Esophagus muscularis mucosa (tissue), 4 donors: ENCODE results near the gene CEP68. TPM values are rescaled to one million over a fixed set of nuclear protein-coding genes. Genes with fewer than 3 reads are reported as not detected.

ENCODE experiments used
- DNase-seq: peaks from one replicate; pipeline ENCODE4 v3.0.0-alpha.2; 2017; ENCODE audit errors: extremely low spot score
- H3K27ac ChIP-seq, 4 donors: fragments of 200-600 bp; sonication (generic); replicated peaks in 1 of 4; 1 replicate in 3 of 4; 2 replicates in 1 of 4; pipeline ENCODE4 v1.5.1; 2016 to 2019; ENCODE audit warnings: mild to moderate bottlenecking in 1 of 4
- H3K27me3 ChIP-seq, 4 donors: fragments of 200-600 bp; sonication (generic); one replicate each; pipeline versions ENCODE4 v1.5.1 to v1.6.0; 2016 to 2019
- H3K36me3 ChIP-seq, 4 donors: fragments of 200-600 bp; sonication (generic); one replicate each; pipeline ENCODE4 v1.5.1; 2016 to 2019
- H3K4me1 ChIP-seq, 4 donors: fragments of 200-600 bp; sonication (generic); one replicate each; pipeline ENCODE4 v1.5.1; 2016 to 2019
- H3K4me3 ChIP-seq, 4 donors: fragments of 200-600 bp; sonication (generic); 1 replicate in 2 of 4; 2 replicates in 2 of 4; pipeline ENCODE4 v1.5.1; 2016 to 2019; ENCODE audit warnings: mild to moderate bottlenecking in 4 of 4, moderate library complexity in 1 of 4
- H3K9me3 ChIP-seq, 4 donors: fragments of 200-600 bp; sonication (generic); 1 replicate in 3 of 4; 2 replicates in 1 of 4; pipeline ENCODE4 v1.5.1; 2016 to 2019
- EP300 ChIP-seq: sonication (generic); formaldehyde crosslinking; IDR thresholded peaks from one replicate; pipeline ENCODE4 v1.6.1; 2017; ENCODE audit warnings: antibody characterized with exemption
- POLR2A ChIP-seq: fragments of 450-650 bp; IDR thresholded peaks from one replicate; pipeline ENCODE4 v1.6.1; 2017; ENCODE audit warnings: antibody characterized with exemption, moderate library complexity, mild to moderate bottlenecking, low read depth
- POLR2AphosphoS5 ChIP-seq, 2 donors: sonication (generic); formaldehyde crosslinking; IDR thresholded peaks; one replicate each; pipeline ENCODE4 v1.6.1; 2017; ENCODE audit warnings: antibody characterized with exemption in 2 of 2
- WGBS: methylation state at CpG from one replicate; pipeline ENCODE4 v1.1.5; 2018; 5-methylcytosine and 5-hydroxymethylcytosine counted together
- intact Hi-C: fragments of 100-400 bp; cut with DNase I; formaldehyde crosslinking; loops from one replicate; pipeline ENCODE4 v1.15.1; 2023
- total RNA-seq, 4 donors: library from RNA; depleted of rRNA; stranded (reverse); fragments of >200 nt; gene quantifications; one replicate each; pipeline versions ENCODE4 v1.1.0 to v1.2.1, GENCODE V29; 2016
- TF ChIP-seq, protein P1 (sequence below), 3 experiments: fragments of 200-600 bp in 2 of 3; fragments of 450-650 bp in 1 of 3; sonication (generic) in 2 of 3; IDR thresholded peaks; one replicate each; pipeline ENCODE4 v1.5.1; 2017 to 2019; ENCODE audit warnings: antibody characterized with exemption in 3 of 3, mild to moderate bottlenecking in 2 of 3, moderate library complexity in 1 of 3

Gene CEP68
- total RNA-seq, 4 donors from 2014 or later: 21.6 to 39.3 (median 28.6) TPM

DNA sequence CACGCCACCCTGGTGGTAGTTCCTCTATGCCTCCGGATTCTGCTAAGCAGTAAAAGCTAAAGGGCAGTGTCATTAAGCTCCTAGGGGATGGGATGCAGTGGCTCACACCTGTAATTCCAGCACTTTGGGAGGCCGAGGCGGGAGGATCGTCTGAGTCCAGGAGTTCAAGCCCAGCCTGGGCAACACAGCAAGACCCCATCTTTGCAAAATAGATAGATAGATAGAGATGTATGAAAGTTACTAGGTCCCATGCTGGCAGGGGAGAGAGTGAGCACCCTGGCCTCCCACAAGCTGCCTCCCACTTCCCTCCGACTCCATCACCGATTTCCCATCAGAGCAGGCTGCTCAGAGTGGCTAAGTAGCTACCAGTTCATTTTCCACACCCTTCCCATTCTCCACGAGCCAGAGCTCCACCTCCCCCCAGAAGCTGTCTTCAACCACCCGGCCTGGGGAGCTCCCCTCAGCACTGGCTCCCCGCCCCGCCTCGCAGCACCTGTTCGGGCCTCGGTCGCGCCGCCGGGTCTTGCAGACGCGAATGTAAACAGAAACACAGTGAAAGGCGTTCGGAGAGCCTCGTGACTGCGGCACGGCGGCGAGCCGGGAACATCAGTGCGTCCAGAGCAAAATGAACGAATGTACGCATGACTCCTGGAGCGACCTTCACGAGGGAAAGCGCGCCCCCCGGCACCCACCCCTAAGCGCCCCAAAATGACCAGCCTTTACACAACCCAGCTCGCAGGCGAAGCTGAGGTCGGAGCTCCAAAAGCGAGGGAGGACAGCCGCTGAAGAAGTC, 598 bp upstream of the CEP68 start:
- Histone ChIP-seq H3K27ac (peak overlapping the region; percentile 85 to 97 (median 93)), H3K9me3 (no peaks in the 10 kb centered on the region), H3K4me3 (peak overlapping the region; percentile 83 to 94 (median 88)), H3K36me3 (no peaks in the 10 kb centered on the region), H3K4me1 (peaks cover 41 to 46% (median 44%) of the 10 kb centered on the region in 4 donors), H3K27me3 (no peaks in the 10 kb centered on the region)
- DNase-seq: no peak
- intact Hi-C loops: loop anchor here (5.0 kb wide), 1 partner anchor 77 kb away; the partner anchor contains the start of gene RAB1A
- 36% methylated on average over 12 of the region's 42 CpGs for WGBS
- TF ChIP-seq EP300: no peak
- no peak for TF ChIP-seq POLR2A
- TF ChIP-seq, protein P1, sequence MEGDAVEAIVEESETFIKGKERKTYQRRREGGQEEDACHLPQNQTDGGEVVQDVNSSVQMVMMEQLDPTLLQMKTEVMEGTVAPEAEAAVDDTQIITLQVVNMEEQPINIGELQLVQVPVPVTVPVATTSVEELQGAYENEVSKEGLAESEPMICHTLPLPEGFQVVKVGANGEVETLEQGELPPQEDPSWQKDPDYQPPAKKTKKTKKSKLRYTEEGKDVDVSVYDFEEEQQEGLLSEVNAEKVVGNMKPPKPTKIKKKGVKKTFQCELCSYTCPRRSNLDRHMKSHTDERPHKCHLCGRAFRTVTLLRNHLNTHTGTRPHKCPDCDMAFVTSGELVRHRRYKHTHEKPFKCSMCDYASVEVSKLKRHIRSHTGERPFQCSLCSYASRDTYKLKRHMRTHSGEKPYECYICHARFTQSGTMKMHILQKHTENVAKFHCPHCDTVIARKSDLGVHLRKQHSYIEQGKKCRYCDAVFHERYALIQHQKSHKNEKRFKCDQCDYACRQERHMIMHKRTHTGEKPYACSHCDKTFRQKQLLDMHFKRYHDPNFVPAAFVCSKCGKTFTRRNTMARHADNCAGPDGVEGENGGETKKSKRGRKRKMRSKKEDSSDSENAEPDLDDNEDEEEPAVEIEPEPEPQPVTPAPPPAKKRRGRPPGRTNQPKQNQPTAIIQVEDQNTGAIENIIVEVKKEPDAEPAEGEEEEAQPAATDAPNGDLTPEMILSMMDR (IDR thresholded peaks at IDR 0.05): no peak
- no peak for TF ChIP-seq POLR2AphosphoS5 (IDR thresholded peaks at IDR 0.05)

DNA sequence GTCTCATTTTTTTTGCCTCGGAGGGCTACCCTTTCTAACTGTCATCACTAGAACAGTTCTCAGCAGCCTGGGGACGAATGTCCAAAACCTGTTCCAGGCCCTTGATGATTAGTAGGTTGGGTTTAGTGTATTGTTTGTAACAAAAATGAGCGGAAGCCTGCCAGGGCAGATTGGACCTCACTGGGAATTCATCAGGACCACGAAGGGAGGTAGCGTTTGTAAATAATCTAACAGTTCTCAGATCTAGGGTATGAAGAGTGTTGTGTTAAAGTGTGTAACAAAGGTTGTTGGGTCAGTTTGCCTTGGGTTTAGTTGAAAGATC, 799 bp downstream of the CEP68 start:
- H3K4me1 ChIP-seq: peaks cover 53 to 60% (median 58%) of the 10 kb centered on the region in 4 donors

DNA sequence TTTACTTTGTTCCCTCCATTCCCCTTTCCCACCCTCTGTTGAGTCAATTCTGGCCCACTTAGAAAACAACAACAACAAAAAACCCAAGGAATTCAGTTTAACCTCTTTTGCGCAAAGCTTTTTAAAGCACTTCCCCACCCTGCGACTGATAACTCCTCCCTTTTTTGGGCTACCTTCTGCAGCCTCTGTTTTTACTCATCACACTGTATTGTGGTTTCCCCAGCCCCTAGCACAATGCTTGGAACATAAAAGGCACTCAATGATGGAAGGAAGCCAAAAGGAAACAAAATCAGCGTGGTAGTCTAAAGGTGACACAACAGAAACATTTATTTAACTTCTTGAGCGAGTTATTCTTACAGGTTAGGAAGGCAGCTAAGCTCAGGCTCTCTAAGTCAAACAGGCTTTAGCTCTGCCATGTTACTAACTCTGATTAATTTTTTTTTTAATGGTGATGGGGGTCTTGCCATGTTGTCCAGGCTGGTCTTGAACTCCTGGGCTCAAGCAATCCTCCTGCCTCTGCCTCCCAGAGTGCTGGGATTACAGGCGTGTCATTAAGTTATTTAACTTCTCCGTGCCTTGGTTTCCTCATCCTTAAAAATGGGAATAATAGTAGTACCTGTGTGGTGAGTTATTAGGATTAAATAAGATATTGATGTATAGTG, 1.3 kb downstream of the CEP68 start:
- peaks cover 58 to 65% (median 63%) of the 10 kb centered on the region in 4 donors for H3K4me1 ChIP-seq
- peak overlapping the region; percentile 85 to 97 (median 93) for H3K27ac ChIP-seq
- no peak for TF ChIP-seq POLR2A
- TF ChIP-seq POLR2AphosphoS5 (IDR thresholded peaks at IDR 0.05): peak in 1 of 2 donors; percentile 26
- intact Hi-C loops: loop anchor here (5.0 kb wide), 1 partner anchor 75 kb away; the partner anchor contains the start of gene RAB1A
- peak overlapping the region; percentile 83 to 94 (median 88) for H3K4me3 ChIP-seq
- H3K27me3 ChIP-seq: no peaks in the 10 kb centered on the region
- DNase-seq: no peak
- no peaks in the 10 kb centered on the region for H3K36me3 ChIP-seq
- no peaks in the 10 kb centered on the region for H3K9me3 ChIP-seq
- 58% methylated on average over 6 of the region's 6 CpGs for WGBS

More for the DNA sequence above, 799 bp downstream of the CEP68 start:
- WGBS: 7% methylated on average over 4 of the region's 5 CpGs
- intact Hi-C loops: loop anchor here (5.0 kb wide), 1 partner anchor 75 kb away; the partner anchor contains the start of gene RAB1A
- Histone ChIP-seq H3K9me3 (no peaks in the 10 kb centered on the region), H3K27me3 (no peaks in the 10 kb centered on the region), H3K27ac (peak overlapping the region; percentile 85 to 97 (median 93)), H3K4me3 (peak overlapping the region; percentile 83 to 94 (median 88)), H3K36me3 (no peaks in the 10 kb centered on the region)
- TF ChIP-seq, protein P1 (IDR thresholded peaks at IDR 0.05): no peak
- TF ChIP-seq EP300 (no peak), POLR2A (no peak), POLR2AphosphoS5 (IDR thresholded peaks at IDR 0.05) (no peak)
- no peak for DNase-seq

DNA sequence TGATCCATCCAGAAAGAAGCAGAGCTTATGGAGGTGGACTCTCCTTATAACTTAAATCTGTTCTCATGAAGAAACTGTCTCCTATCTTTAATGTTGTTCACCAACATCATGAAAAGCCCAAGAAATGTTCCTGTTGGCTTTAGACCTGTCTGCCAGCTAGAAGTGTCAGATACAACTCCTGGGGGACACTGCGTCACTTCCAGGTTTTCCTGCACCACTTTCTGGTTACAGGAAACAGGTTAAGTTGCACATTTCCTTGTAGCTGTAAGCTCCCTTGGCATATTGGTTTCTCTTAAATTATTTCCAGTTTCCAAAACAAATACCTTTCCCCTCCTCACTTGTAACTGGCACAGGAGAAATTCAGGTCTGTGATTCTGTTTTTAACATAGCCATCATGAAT, 2.9 kb downstream of the CEP68 start:
- no peak overlapping the region for H3K4me3 ChIP-seq
- intact Hi-C loops: loop anchor here (5.0 kb wide), 1 partner anchor 73 kb away; the partner anchor contains the start of gene RAB1A
- peak; percentile 43 to 53 for TF ChIP-seq POLR2AphosphoS5 (IDR thresholded peaks at IDR 0.05)
- no peak for TF ChIP-seq POLR2A
- DNase-seq: no peak
- no peaks in the 10 kb centered on the region for H3K27me3 ChIP-seq
- WGBS: 94% methylated on average over 1 of the region's 1 CpG
- no peaks in the 10 kb centered on the region for H3K36me3 ChIP-seq
- no peaks in the 10 kb centered on the region for H3K9me3 ChIP-seq
- H3K4me1 ChIP-seq: peaks cover 74 to 81% (median 78%) of the 10 kb centered on the region in 4 donors
- H3K27ac ChIP-seq: peak overlapping the region; percentile 34 to 94 (median 69)

DNA sequence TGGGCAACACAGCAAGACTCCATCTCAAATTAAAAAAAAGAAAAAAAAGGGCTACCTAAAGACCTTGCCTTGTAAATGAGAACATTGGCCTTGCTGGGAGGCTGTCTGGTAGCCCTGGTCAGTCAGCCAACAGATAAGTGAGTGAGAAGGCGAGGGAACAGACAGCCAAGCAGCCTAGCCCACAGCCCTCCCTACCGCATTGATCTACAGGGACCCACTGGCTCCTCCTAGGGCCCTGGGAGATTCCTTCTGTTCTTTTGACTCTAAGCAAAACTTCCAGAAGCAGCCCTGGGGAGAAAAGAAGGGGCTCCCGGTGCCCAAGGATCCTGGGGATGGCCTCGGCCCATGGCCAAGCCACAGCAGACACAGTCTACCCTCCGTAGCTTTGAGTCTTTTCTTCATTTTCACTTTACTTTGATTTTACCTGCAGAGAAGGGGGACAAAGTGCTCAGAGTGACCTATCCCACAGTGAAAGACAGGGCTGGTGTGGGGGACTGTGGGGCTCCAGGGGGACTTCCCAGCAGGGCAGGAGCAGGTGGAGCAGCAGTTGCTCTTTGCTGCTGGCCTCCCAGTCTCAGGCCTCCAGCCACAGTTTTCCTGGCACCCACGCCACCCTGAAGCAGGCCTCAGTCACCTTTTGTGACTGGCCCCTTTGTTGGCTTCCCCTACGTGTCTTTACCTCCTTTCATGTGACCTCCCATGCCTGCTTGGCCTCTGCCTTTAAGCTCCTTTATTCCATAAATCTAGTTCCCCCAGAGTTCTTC, 5.1 kb downstream of the CEP68 start:
- H3K27me3 ChIP-seq: no peaks in the 10 kb centered on the region
- H3K9me3 ChIP-seq: no peaks in the 10 kb centered on the region
- H3K27ac ChIP-seq: peak overlapping the region in 1 of 4 donors; percentile 9
- no peak overlapping the region for H3K4me3 ChIP-seq
- WGBS: 87% methylated on average over 7 of the region's 7 CpGs
- H3K4me1 ChIP-seq: peaks cover 89 to 94% (median 91%) of the 10 kb centered on the region in 4 donors
- DNase-seq: no peak
- TF ChIP-seq EP300 (no peak), POLR2AphosphoS5 (IDR thresholded peaks at IDR 0.05) (no peak), POLR2A (no peak)
- TF ChIP-seq, protein P1 (IDR thresholded peaks at IDR 0.05): no peak
- intact Hi-C loops: loop anchor here (10.0 kb wide), 1 partner anchor 373 kb away; the partner anchor contains the start of gene SPRED2
- no peaks in the 10 kb centered on the region for H3K36me3 ChIP-seq
